Muscle layer of colon (tissue), 2 donors: ENCODE measurements around the gene DNAJC5.
"Not testable (repeated sequence)": the region's sequence is repeated elsewhere in the genome, so short reads cannot be mapped to it uniquely, and the experiment has no call there.

Source experiments
- H3K27ac ChIP-seq: one replicate; pipeline ENCODE4 v1.7.0; 2013; ENCODE audit warnings: low read depth, mild to moderate bottlenecking, low read length, moderate library complexity
- H3K27me3 ChIP-seq, 2 donors: one replicate each; pipeline ENCODE4 v1.7.0; 2013; ENCODE audit warnings: low read length in 2 of 2, mild to moderate bottlenecking in 2 of 2; ENCODE audit not compliant: insufficient read depth in 2 of 2, control insufficient read depth in 1 of 2
- H3K36me3 ChIP-seq: one replicate; pipeline ENCODE4 v1.7.0; 2013; ENCODE audit warnings: mild to moderate bottlenecking, low read length; ENCODE audit not compliant: insufficient read depth
- H3K4me1 ChIP-seq: one replicate; pipeline ENCODE4 v1.7.0; 2013; ENCODE audit warnings: mild to moderate bottlenecking, low read length; ENCODE audit not compliant: insufficient read depth
- H3K4me3 ChIP-seq, 2 donors: one replicate each; pipeline ENCODE4 v1.7.0; 2013; ENCODE audit warnings: low read length in 2 of 2, low read depth in 1 of 2, mild to moderate bottlenecking in 1 of 2, moderate library complexity in 1 of 2
- H3K9ac ChIP-seq: one replicate; pipeline ENCODE4 v1.7.0; 2013; ENCODE audit warnings: low read length
- H3K9me3 ChIP-seq: one replicate; pipeline ENCODE4 v1.7.0; 2013; ENCODE audit warnings: mild to moderate bottlenecking, low read length
- donor health status: abdominal sarcoma.
- donor health status: Adenocarcinoma of cecum.

The DNAJC5 gene

GRCh38 chr20:63898882-63899558, 4.1 kb downstream of the DNAJC5 start:
- Histone ChIP-seq H3K27me3 (no peaks in the 10 kb centered on the region), H3K36me3 (no peaks in the 10 kb centered on the region), H3K4me1 (peaks cover 12% of the 10 kb centered on the region), H3K4me3 (no peak overlapping the region), H3K9me3 (no peaks in the 10 kb centered on the region), H3K27ac (no peak overlapping the region), H3K9ac (no peak overlapping the region)

GRCh38 chr20:63900413-63900812, 5.5 kb downstream of the DNAJC5 start:
- peaks cover 12% of the 10 kb centered on the region for H3K4me1 ChIP-seq

GRCh38 chr20:63903796-63904561, 9.1 kb downstream of the DNAJC5 start:
- Histone ChIP-seq H3K9ac (no peak overlapping the region), H3K27ac (no peak overlapping the region), H3K27me3 (no peaks in the 10 kb centered on the region), H3K4me1 (no peaks in the 10 kb centered on the region), H3K36me3 (no peaks in the 10 kb centered on the region), H3K4me3 (no peak overlapping the region), H3K9me3 (no peaks in the 10 kb centered on the region)

More at GRCh38 chr20:63900413-63900812, 5.5 kb downstream of the DNAJC5 start:
- H3K9me3 ChIP-seq = no peaks in the 10 kb centered on the region
- no peak overlapping the region for H3K4me3 ChIP-seq
- H3K9ac ChIP-seq = no peak overlapping the region
- no peak overlapping the region for H3K27ac ChIP-seq
- H3K36me3 ChIP-seq = no peaks in the 10 kb centered on the region
- no peaks in the 10 kb centered on the region for H3K27me3 ChIP-seq

- H3K36me3 ChIP-seq = no peaks in the 10 kb centered on the region
- H3K27me3 ChIP-seq = no peaks in the 10 kb centered on the region
- no peak overlapping the region for H3K27ac ChIP-seq
- H3K9me3 ChIP-seq = no peaks in the 10 kb centered on the region
- peaks cover 5% of the 10 kb centered on the region for H3K4me1 ChIP-seq
- H3K9ac ChIP-seq = no peak overlapping the region
- H3K4me3 ChIP-seq = no peak overlapping the region
Measured at GRCh38 chr20:63908008-63908682, 13.2 kb downstream of the DNAJC5 start.

- Histone ChIP-seq H3K4me1 (peaks cover 5% of the 10 kb centered on the region), H3K27me3 (no peaks in the 10 kb centered on the region), H3K4me3 (no peak overlapping the region), H3K36me3 (no peaks in the 10 kb centered on the region), H3K9me3 (no peaks in the 10 kb centered on the region), H3K9ac (no peak overlapping the region), H3K27ac (no peak overlapping the region)
Measured at GRCh38 chr20:63911176-63911575, 16.2 kb downstream of the DNAJC5 start.

- no peaks in the 10 kb centered on the region for H3K27me3 ChIP-seq
- no peaks in the 10 kb centered on the region for H3K9me3 ChIP-seq
- H3K4me3 ChIP-seq = no peak overlapping the region
- H3K36me3 ChIP-seq = peaks cover 6% of the 10 kb centered on the region
- H3K27ac ChIP-seq = no peak overlapping the region
- peaks cover 5% of the 10 kb centered on the region for H3K4me1 ChIP-seq
- no peak overlapping the region for H3K9ac ChIP-seq
Measured at GRCh38 chr20:63913768-63914167, 18.8 kb downstream of the DNAJC5 start.

- no peak overlapping the region for H3K9ac ChIP-seq
- H3K36me3 ChIP-seq = peaks cover 6% of the 10 kb centered on the region
- H3K4me1 ChIP-seq = no peaks in the 10 kb centered on the region
- H3K4me3 ChIP-seq = no peak overlapping the region
- no peak overlapping the region for H3K27ac ChIP-seq
- H3K9me3 ChIP-seq = no peaks in the 10 kb centered on the region
- H3K27me3 ChIP-seq = no peaks in the 10 kb centered on the region
Measured at GRCh38 chr20:63915471-63915870, 20.5 kb downstream of the DNAJC5 start.

GRCh38 chr20:63916371-63916939, 21.5 kb downstream of the DNAJC5 start:
- not testable (repeated sequence) for H3K4me3 ChIP-seq, H3K4me1 ChIP-seq, H3K27ac ChIP-seq, H3K9me3 ChIP-seq, H3K9ac ChIP-seq, H3K36me3 ChIP-seq, H3K27me3 ChIP-seq

GRCh38 chr20:63917811-63918210, 22.9 kb downstream of the DNAJC5 start:
- Histone ChIP-seq H3K9me3 (no peaks in the 10 kb centered on the region), H3K4me3 (no peak overlapping the region), H3K27ac (no peak overlapping the region), H3K9ac (no peak overlapping the region), H3K27me3 (no peaks in the 10 kb centered on the region), H3K4me1 (no peaks in the 10 kb centered on the region), H3K36me3 (peaks cover 6% of the 10 kb centered on the region)

- Histone ChIP-seq H3K4me1 (no peaks in the 10 kb centered on the region), H3K36me3 (peaks cover 6% of the 10 kb centered on the region), H3K9ac (no peak overlapping the region), H3K4me3 (no peak overlapping the region), H3K27ac (no peak overlapping the region), H3K27me3 (no peaks in the 10 kb centered on the region), H3K9me3 (no peaks in the 10 kb centered on the region)
Measured at GRCh38 chr20:63919130-63919529, 24.2 kb downstream of the DNAJC5 start.

GRCh38 chr20:63920226-63920625, 25.3 kb downstream of the DNAJC5 start:
- Histone ChIP-seq H3K9ac (no peak overlapping the region), H3K9me3 (no peaks in the 10 kb centered on the region), H3K27me3 (no peaks in the 10 kb centered on the region), H3K36me3 (peaks cover 6% of the 10 kb centered on the region), H3K27ac (no peak overlapping the region), H3K4me3 (no peak overlapping the region), H3K4me1 (no peaks in the 10 kb centered on the region)
